Mesothelial cell of epicardium (in vitro differentiated cells): Measurements from ENCODE around the gene CRACR2B. TPM values are rescaled to one million over a fixed set of nuclear protein-coding genes. Genes with fewer than 3 reads are reported as not detected.

Experiments
- DNase-seq, 2 experiments: peaks; one replicate each; pipeline ENCODE4 v3.0.0; 2021; ENCODE audit warnings: low spot score in 2 of 2; ENCODE audit not compliant: unreplicated experiment in 2 of 2
- H3K27ac Mint-ChIP-seq: 2 replicates; pipeline ENCODE4 v1.8.0; 2021; ENCODE audit warnings: mixed read lengths
- H3K27me3 Mint-ChIP-seq: 2 replicates; pipeline ENCODE4 v1.8.0; 2021; ENCODE audit warnings: low read depth, mixed read lengths
- H3K36me3 Mint-ChIP-seq: 2 replicates; pipeline ENCODE4 v1.8.0; 2021; ENCODE audit warnings: mixed read lengths
- H3K4me1 Mint-ChIP-seq: 2 replicates; pipeline ENCODE4 v1.8.0; 2021; ENCODE audit warnings: mixed read lengths
- H3K4me3 Mint-ChIP-seq: 2 replicates; pipeline ENCODE4 v1.8.0; 2021; ENCODE audit warnings: mild to moderate bottlenecking, moderate library complexity, mixed read lengths
- H3K9me3 Mint-ChIP-seq: 2 replicates; pipeline ENCODE4 v1.8.0; 2021; ENCODE audit warnings: mixed read lengths
- CTCF ChIP-seq: fragments of 200-600 bp; sonication (generic); IDR thresholded peaks from one replicate; pipeline ENCODE4 v1.5.0; 2021; ENCODE audit warnings: antibody characterized with exemption; ENCODE audit not compliant: unreplicated experiment
- total RNA-seq: library from RNA; stranded (reverse); gene quantifications from 3 replicates; pipeline ENCODE4 v1.2.1, GENCODE V29; 2021

Gene CRACR2B
- total RNA-seq, 1 donor from 2014 or later: 9.9 TPM

DNA sequence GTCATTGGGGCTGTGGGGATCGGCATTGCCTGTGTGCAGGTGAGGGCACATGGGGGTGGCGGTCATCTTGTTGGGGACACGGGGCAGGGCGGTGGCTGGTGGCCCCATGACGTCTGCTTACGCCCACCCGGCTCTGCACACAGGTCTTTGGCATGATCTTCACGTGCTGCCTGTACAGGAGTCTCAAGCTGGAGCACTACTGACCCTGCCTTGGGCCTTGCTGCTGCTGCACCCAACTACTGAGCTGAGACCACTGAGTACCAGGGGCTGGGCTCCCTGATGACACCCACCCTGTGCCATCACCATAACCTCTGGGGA, 10.2 kb downstream of the CRACR2B start:
- Mint-ChIP-seq H3K27ac (no peak overlapping the region), H3K36me3 (no peaks in the 10 kb centered on the region), H3K4me3 (no peak overlapping the region), H3K27me3 (no peaks in the 10 kb centered on the region), H3K4me1 (peaks cover 21% of the 10 kb centered on the region), H3K9me3 (no peaks in the 10 kb centered on the region)
- TF ChIP-seq CTCF: no peak
- DNase-seq: no peak

DNA sequence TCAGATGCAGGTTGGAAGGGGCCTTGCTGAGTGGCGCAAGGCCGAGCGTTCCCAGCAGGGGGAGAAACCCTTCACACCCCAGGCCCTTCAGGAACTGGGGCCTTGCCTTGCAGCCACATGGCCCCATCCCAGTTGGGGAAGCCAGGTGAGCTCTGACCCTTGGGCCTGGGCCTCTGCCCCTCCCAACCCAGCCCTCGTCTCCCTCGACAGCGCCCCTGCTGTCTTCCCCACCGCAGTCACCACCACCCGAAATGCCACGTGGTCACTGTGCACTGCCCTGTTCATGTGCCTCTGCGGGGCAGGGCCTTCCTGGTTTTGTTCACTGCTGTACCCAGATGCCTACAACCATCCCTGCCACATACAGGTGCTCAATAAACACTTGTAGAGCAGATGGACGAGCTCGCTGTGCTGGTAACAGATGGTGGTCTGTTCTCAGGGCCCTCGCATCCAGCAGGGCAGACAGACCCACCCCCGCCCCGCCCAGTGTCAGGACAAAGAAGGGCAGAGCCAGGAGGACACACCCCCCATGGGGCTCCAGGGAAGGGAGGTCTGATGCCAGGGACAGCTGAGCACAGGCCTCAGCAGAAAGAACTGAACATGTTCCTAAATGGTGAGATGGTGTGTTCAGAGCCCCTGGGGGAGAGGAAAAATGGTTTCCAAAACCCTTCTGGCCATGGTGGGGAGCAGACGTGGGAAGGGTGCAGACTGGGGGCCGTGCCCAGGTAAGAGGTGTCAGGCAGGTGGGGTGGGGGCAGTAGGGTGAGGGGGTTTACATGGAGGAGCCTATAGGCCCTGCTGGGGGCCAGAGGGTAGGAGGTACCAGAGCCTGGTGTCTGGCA, 10.9 kb downstream of the CRACR2B start:
- Mint-ChIP-seq H3K4me3 (no peak overlapping the region), H3K36me3 (no peaks in the 10 kb centered on the region), H3K27me3 (no peaks in the 10 kb centered on the region), H3K4me1 (peaks cover 22% of the 10 kb centered on the region), H3K9me3 (no peaks in the 10 kb centered on the region), H3K27ac (no peak overlapping the region)
- no peak for TF ChIP-seq CTCF
- DNase-seq: no peak

DNA sequence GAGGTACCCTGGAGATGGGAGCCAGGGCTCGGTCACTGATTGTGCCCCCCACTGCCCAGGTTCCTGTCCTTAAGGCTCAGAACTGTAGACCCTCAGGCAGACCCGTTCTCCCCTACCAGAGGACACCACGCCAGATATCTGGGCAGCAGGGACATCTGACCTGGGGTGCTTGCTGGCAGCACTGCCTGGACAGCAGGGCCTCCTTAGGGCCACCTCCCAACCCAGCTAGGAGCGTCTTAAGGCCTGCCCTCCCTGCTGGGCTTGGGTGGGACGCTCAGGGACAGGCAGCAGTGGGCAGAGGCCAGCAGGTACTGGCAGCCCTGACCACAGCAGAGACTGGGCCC, 11.5 kb downstream of the CRACR2B start:
- no peak overlapping the region for H3K4me3 Mint-ChIP-seq
- no peak for DNase-seq
- no peak for TF ChIP-seq CTCF
- H3K36me3 Mint-ChIP-seq: no peaks in the 10 kb centered on the region
- no peak overlapping the region for H3K27ac Mint-ChIP-seq
- H3K27me3 Mint-ChIP-seq: no peaks in the 10 kb centered on the region
- no peaks in the 10 kb centered on the region for H3K9me3 Mint-ChIP-seq
- H3K4me1 Mint-ChIP-seq: peaks cover 22% of the 10 kb centered on the region

GRCh38 chr11:839875-840617, 12.3 kb downstream of the CRACR2B start:
- H3K4me3 Mint-ChIP-seq: peak overlapping the region; percentile 83
- H3K27ac Mint-ChIP-seq: no peak overlapping the region
- TF ChIP-seq CTCF: no peak
- no peaks in the 10 kb centered on the region for H3K9me3 Mint-ChIP-seq
- DNase-seq: no peak
- H3K36me3 Mint-ChIP-seq: no peaks in the 10 kb centered on the region
- peaks cover 27% of the 10 kb centered on the region for H3K4me1 Mint-ChIP-seq
- no peaks in the 10 kb centered on the region for H3K27me3 Mint-ChIP-seq

GRCh38 chr11:841981-842369, 14.3 kb downstream of the CRACR2B start:
- peak overlapping the region; percentile 83 for H3K4me3 Mint-ChIP-seq
- H3K4me1 Mint-ChIP-seq: peaks cover 40% of the 10 kb centered on the region
- H3K9me3 Mint-ChIP-seq: no peaks in the 10 kb centered on the region
- no peak for DNase-seq
- no peak for TF ChIP-seq CTCF
- H3K36me3 Mint-ChIP-seq: no peaks in the 10 kb centered on the region
- H3K27ac Mint-ChIP-seq: peak overlapping the region; percentile 90
- H3K27me3 Mint-ChIP-seq: no peaks in the 10 kb centered on the region
